Heart left ventricle (tissue), 16 donors: ENCODE results near the gene PDZD7. TPM values are rescaled to one million over a fixed set of nuclear protein-coding genes. Genes with fewer than 3 reads are reported as not detected.

Source experiments
- ATAC-seq, 4 donors: fragments of 200-7000 bp; cut with Tn5 transposase; one replicate each; pipeline ENCODE4 v1.9.1; 2020 to 2022; ENCODE audit warnings: moderate library complexity in 4 of 4, mild to moderate bottlenecking in 3 of 4, moderate number of reproducible peaks in 1 of 4
- DNase-seq, 5 donors: peaks; one replicate each; pipeline ENCODE4 v3.0.0-alpha.2; 2020
- H3K27ac ChIP-seq, 12 donors: fragments of 200-600 bp; sonication (generic) in 4 of 12; one replicate each; pipeline versions ENCODE4 v1.5.0 to v1.8.0; 2016 to 2022; ENCODE audit warnings: mild to moderate bottlenecking in 2 of 12
- H3K27me3 ChIP-seq, 9 donors: fragments of 200-600 bp; sonication (generic) in 2 of 9; one replicate each; pipeline versions ENCODE4 v1.5.1 to v1.8.0; 2016 to 2022; ENCODE audit warnings: mild to moderate bottlenecking in 3 of 9
- H3K36me3 ChIP-seq, 9 donors: fragments of 200-600 bp; sonication (generic) in 2 of 9; one replicate each; pipeline versions ENCODE4 v1.5.0 to v1.8.0; 2018 to 2022; ENCODE audit warnings: mild to moderate bottlenecking in 2 of 9
- H3K4me1 ChIP-seq, 12 donors: fragments of 200-600 bp; sonication (generic) in 4 of 12; one replicate each; pipeline versions ENCODE4 v1.5.0 to v1.8.0; 2016 to 2022; ENCODE audit warnings: mild to moderate bottlenecking in 3 of 12
- H3K4me3 ChIP-seq, 12 donors: fragments of 200-600 bp; sonication (generic) in 4 of 12; one replicate each; pipeline versions ENCODE4 v1.5.0 to v1.8.0; 2017 to 2022; ENCODE audit warnings: mild to moderate bottlenecking in 9 of 12, moderate library complexity in 4 of 12
- H3K9me3 ChIP-seq, 12 donors: fragments of 200-600 bp; sonication (generic) in 4 of 12; one replicate each; pipeline versions ENCODE4 v1.5.0 to v1.8.0; 2016 to 2022; ENCODE audit warnings: mild to moderate bottlenecking in 1 of 12
- CTCF ChIP-seq, 12 donors: fragments of 200-600 bp; sonication (generic) in 4 of 12; IDR thresholded peaks; one replicate each; pipeline versions ENCODE4 v1.5.0 to v1.8.0; 2018 to 2022; ENCODE audit warnings: antibody characterized with exemption in 12 of 12, mild to moderate bottlenecking in 5 of 12
- POLR2A ChIP-seq, 2 donors: fragments of 450-650 bp; IDR thresholded peaks; one replicate each; pipeline ENCODE4 v1.6.1; 2017; ENCODE audit warnings: antibody characterized with exemption in 2 of 2, mild to moderate bottlenecking in 2 of 2, moderate library complexity in 2 of 2
- WGBS, 4 donors: extraction: QIAGEN DNeasy Blood & Tissue Kit in 2 of 4; methylation state at CpG; one replicate each; pipeline versions ENCODE4 v1.1.5 to v1.1.7; 2013 to 2018; 5-methylcytosine and 5-hydroxymethylcytosine counted together
- intact Hi-C, 10 donors: fragments of 100-400 bp; cut with DNase I; formaldehyde crosslinking; loops; one replicate each; pipeline versions ENCODE4 v1.11.1 to v1.14.2; 2022
- polyA plus RNA-seq, 2 donors: library from polyadenylated mRNA; stranded (reverse); fragments of 200-250 nt; gene quantifications; one replicate each; pipeline ENCODE4 v1.2.3, GENCODE V29; 2013
- total RNA-seq, 9 donors: library from RNA; depleted of rRNA in 2 of 9; stranded (reverse); fragments of >200 nt in 2 of 9; fragmentation: NEBNext Ultra II Directional in 3 of 9; extraction: Animal tissue kit (Norgen Biotek cat#: 25700) in 3 of 9; gene quantifications; one replicate each; pipeline versions ENCODE4 v1.1.0 to v1.2.4, GENCODE V29; 2016 to 2023
- donor health status: ischemic (EF 13 %, LVEDD 7.1; RV severe dilation, severe dysfunction).
- donor health status: healthy with polysubstance abuse.
- donor health status: DM: no; HTN: yes; CAD: no.
- donor health status: DM: no; HTN: no; CAD: no.
- donor health status: ischemic (EF 25% LVEDD 6.9; RV normal size, moderate dysfunction).
- donor health status: ischemic (EF 25% LVEDD 5.7; RV mildly dilated, moderate dysfunction).
- donor health status: healthy.
- donor health status: DM: yes; HTN: yes; CAD: no.
- donor health status: ischemic (EF 35%, LVEDD 5.7; RV mildly dilated, moderate dysfunction).
- donor health status: nonischemic (EF 11% LVEDD 7.7; RV severe dilation, severe dysfunction).
- donor health status: DM: yes; HTN: yes; CAD: no.
- donor health status: PGD.
- donor health status: ischemic (EF 29% LVEDD 5.4; RV normal size, mild dysfunction).
- donor health status: nonischemic (EF 23%, LVEDD 6.1; RV moderate dilation, normal function).

PDZD7 gene
- total and polyA plus RNA-seq, 11 donors: 0.09 to 0.97 (median 0.30) TPM; not detected in 1

GRCh38 chr10:101066146-101066895 lies 35.4 kb upstream of the PDZD7 start:
- ATAC-seq: peak; percentile 54 to 83 (median 68)

GRCh38 chr10:101065481-101066145 lies 34.7 kb upstream of the PDZD7 start:
- Histone ChIP-seq H3K4me1 (peaks cover 0 to 69% (median 49%) of the 10 kb centered on the region in 12 donors), H3K27ac (peak overlapping the region; percentile 66 to 99 (median 84)), H3K36me3 (no peaks in the 10 kb centered on the region), H3K4me3 (peak overlapping the region in 10 of 12 donors; percentile 48 to 66 (median 59)), H3K9me3 (no peaks in the 10 kb centered on the region), H3K27me3 (peaks cover 0 to 34% (median 0%) of the 10 kb centered on the region in 9 donors)
- TF ChIP-seq CTCF (IDR thresholded peaks at IDR 0.05) (no peak), POLR2A (IDR thresholded peaks at IDR 0.05) (no peak)
- WGBS, 4 donors: 62 to 75% (median 69%) methylated on average over 3 of the region's 3 CpGs
- no peak for DNase-seq
- intact Hi-C loops: loop anchor here in 7 of 10 donors (2.0 to 10.0 kb wide), 5 partner anchors 23 to 71 kb away; partner anchors contain the start of genes LZTS2 (in 2 of the 7), PDZD7 (in 1 of the 7) and SFXN3 (in 1 of the 7)
- ATAC-seq: no peak

More at GRCh38 chr10:101066146-101066895, 35.4 kb upstream of the PDZD7 start:
- Histone ChIP-seq H3K4me1 (peaks cover 0 to 70% (median 48%) of the 10 kb centered on the region in 12 donors), H3K4me3 (peak overlapping the region; percentile 37 to 66 (median 57)), H3K27me3 (peaks cover 0 to 34% (median 0%) of the 10 kb centered on the region in 9 donors), H3K9me3 (no peaks in the 10 kb centered on the region), H3K36me3 (no peaks in the 10 kb centered on the region), H3K27ac (peak overlapping the region; percentile 66 to 99 (median 84))
- peak; percentile 87 to 88 (median 87) for DNase-seq
- 2 to 4% (median 3%) methylated on average over 47 to 49 of the region's 49 CpGs for WGBS, 4 donors
- peak in 11 of 12 donors; percentile 15 to 64 (median 43) for TF ChIP-seq CTCF (IDR thresholded peaks at IDR 0.05)
- peak in 1 of 2 donors; percentile 43 for TF ChIP-seq POLR2A (IDR thresholded peaks at IDR 0.05)
- intact Hi-C loops: loop anchor here in 7 of 10 donors (2.0 to 10.0 kb wide), 5 partner anchors 24 to 72 kb away; partner anchors contain the start of genes LZTS2 (in 2 of the 7), PDZD7 (in 1 of the 7) and SFXN3 (in 1 of the 7)

- intact Hi-C loops: loop anchor here in 4 of 10 donors (5.0 to 10.0 kb wide), 3 partner anchors 32 to 70 kb away; partner anchors contain the start of genes LZTS2 (in 4 of the 4), PDZD7 (in 1 of the 4) and SFXN3 (in 1 of the 4)
- no peaks in the 10 kb centered on the region for H3K36me3 ChIP-seq
- TF ChIP-seq CTCF (IDR thresholded peaks at IDR 0.05): no peak
- no peak for TF ChIP-seq POLR2A (IDR thresholded peaks at IDR 0.05)
- ATAC-seq (no peak), DNase-seq (no peak)
- peaks cover 0 to 74% (median 54%) of the 10 kb centered on the region in 12 donors for H3K4me1 ChIP-seq
- H3K27me3 ChIP-seq: peaks cover 0 to 34% (median 0%) of the 10 kb centered on the region in 9 donors
- H3K9me3 ChIP-seq: no peaks in the 10 kb centered on the region
- WGBS, 4 donors: 85 to 91% (median 88%) methylated on average over 7 to 9 of the region's 9 CpGs
- no peak overlapping the region for H3K4me3 ChIP-seq
- peak overlapping the region in 9 of 12 donors; percentile 29 to 99 (median 98) for H3K27ac ChIP-seq
Measured at GRCh38 chr10:101064415-101065030, 33.6 kb upstream of the PDZD7 start.
